HEK293 (cell line): ENCODE results near the gene LRRC8C.

Experiments
- CTCF ChIP-seq: fragments of 450-650 bp; formaldehyde crosslinking; IDR thresholded peaks from 2 replicates; pipeline ENCODE4 v1.5.1; 2016; ENCODE audit warnings: missing biosample characterization, missing genetic modification characterization
- REST ChIP-seq: fragments of 450-650 bp; formaldehyde crosslinking; IDR thresholded peaks from 2 replicates; pipeline ENCODE4 v1.5.1; 2016; ENCODE audit warnings: missing biosample characterization, missing genetic modification characterization
- SALL2 ChIP-seq: fragments of 450-650 bp; formaldehyde crosslinking; IDR thresholded peaks from 2 replicates; pipeline ENCODE4 v1.5.0; 2017; ENCODE audit warnings: missing biosample characterization, mild to moderate bottlenecking, missing genetic modification characterization, borderline replicate concordance
- ZBTB17 ChIP-seq: fragments of 450-650 bp; formaldehyde crosslinking; IDR thresholded peaks from 2 replicates; pipeline ENCODE4 v1.5.1; 2016; ENCODE audit warnings: missing biosample characterization, missing genetic modification characterization
- ZNF175 ChIP-seq: fragments of 450-650 bp; formaldehyde crosslinking; IDR thresholded peaks from 2 replicates; pipeline ENCODE4 v1.5.1; 2016; ENCODE audit warnings: missing biosample characterization, missing genetic modification characterization
- ZNF24 ChIP-seq: fragments of 450-650 bp; formaldehyde crosslinking; IDR thresholded peaks from 2 replicates; pipeline ENCODE4 v1.5.1; 2016; ENCODE audit warnings: missing biosample characterization, missing genetic modification characterization
- ZNF510 ChIP-seq: fragments of 450-650 bp; formaldehyde crosslinking; IDR thresholded peaks from 2 replicates; pipeline ENCODE4 v1.5.1; 2018; ENCODE audit warnings: mild to moderate bottlenecking, missing genetic modification characterization, missing biosample characterization; ENCODE audit not compliant: insufficient replicate concordance
- ZNF843 ChIP-seq: fragments of 450-650 bp; formaldehyde crosslinking; IDR thresholded peaks from 2 replicates; pipeline ENCODE4 v1.5.1; 2016; ENCODE audit warnings: missing biosample characterization, missing genetic modification characterization
- TF ChIP-seq, protein P1 (sequence below): fragments of 450-650 bp; formaldehyde crosslinking; conservative IDR thresholded peaks from 2 replicates; pipeline ENCODE4 v1.5.1; 2016; ENCODE audit warnings: low read depth, missing biosample characterization, missing genetic modification characterization
- TF ChIP-seq, protein P2 (sequence below): fragments of 450-650 bp; formaldehyde crosslinking; IDR thresholded peaks from 2 replicates; pipeline ENCODE4 v1.5.1; 2016; ENCODE audit warnings: missing biosample characterization, missing genetic modification characterization, low read depth
- TF ChIP-seq, protein P3 (sequence below): fragments of 450-650 bp; formaldehyde crosslinking; IDR thresholded peaks from 2 replicates; pipeline ENCODE4 v1.5.1; 2016; ENCODE audit warnings: missing biosample characterization, missing genetic modification characterization
- TF ChIP-seq, protein P4 (sequence below): fragments of 450-650 bp; formaldehyde crosslinking; IDR thresholded peaks from 2 replicates; pipeline ENCODE4 v1.5.1; 2017; ENCODE audit warnings: missing biosample characterization, missing genetic modification characterization
- TF ChIP-seq, protein P5 (sequence below): fragments of 450-650 bp; formaldehyde crosslinking; IDR thresholded peaks from 2 replicates; pipeline ENCODE4 v1.5.1; 2016; ENCODE audit warnings: missing biosample characterization, missing genetic modification characterization

DNA sequence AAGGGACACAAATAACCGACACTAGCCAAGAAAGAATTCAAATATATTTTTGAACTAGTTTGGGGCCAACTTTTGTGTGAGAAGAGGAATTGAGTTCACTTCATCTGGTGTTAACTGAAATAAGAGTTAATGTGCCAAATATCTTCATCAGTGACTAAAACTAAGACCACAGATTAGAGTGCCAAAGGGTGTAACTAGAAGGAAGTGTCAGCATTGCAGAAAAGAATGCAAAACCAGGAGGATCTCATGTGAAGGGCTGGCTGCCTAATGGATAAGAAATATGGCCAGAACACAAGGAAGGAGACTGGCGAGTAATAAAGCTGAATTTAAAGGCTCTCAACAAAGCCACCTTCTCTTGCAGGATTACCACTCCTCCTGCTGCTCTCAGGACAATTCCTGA, 126.1 kb downstream of the LRRC8C start:
- TF ChIP-seq SALL2 (tag by site-specific recombination) (no peak), ZNF843 (tag by site-specific recombination) (no peak), REST (tag by site-specific recombination) (no peak), CTCF (tag by site-specific recombination) (no peak), ZBTB17 (tag by site-specific recombination) (no peak), ZNF510 (tag by site-specific recombination) (no peak), ZNF175 (tag by site-specific recombination) (no peak), ZNF24 (tag by site-specific recombination) (no peak)
- TF ChIP-seq, protein P1, sequence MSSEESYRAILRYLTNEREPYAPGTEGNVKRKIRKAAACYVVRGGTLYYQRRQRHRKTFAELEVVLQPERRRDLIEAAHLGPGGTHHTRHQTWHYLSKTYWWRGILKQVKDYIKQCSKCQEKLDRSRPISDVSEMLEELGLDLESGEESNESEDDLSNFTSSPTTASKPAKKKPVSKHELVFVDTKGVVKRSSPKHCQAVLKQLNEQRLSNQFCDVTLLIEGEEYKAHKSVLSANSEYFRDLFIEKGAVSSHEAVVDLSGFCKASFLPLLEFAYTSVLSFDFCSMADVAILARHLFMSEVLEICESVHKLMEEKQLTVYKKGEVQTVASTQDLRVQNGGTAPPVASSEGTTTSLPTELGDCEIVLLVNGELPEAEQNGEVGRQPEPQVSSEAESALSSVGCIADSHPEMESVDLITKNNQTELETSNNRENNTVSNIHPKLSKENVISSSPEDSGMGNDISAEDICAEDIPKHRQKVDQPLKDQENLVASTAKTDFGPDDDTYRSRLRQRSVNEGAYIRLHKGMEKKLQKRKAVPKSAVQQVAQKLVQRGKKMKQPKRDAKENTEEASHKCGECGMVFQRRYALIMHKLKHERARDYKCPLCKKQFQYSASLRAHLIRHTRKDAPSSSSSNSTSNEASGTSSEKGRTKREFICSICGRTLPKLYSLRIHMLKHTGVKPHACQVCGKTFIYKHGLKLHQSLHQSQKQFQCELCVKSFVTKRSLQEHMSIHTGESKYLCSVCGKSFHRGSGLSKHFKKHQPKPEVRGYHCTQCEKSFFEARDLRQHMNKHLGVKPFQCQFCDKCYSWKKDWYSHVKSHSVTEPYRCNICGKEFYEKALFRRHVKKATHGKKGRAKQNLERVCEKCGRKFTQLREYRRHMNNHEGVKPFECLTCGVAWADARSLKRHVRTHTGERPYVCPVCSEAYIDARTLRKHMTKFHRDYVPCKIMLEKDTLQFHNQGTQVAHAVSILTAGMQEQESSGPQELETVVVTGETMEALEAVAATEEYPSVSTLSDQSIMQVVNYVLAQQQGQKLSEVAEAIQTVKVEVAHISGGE (tag by site-specific recombination): no peak
- TF ChIP-seq, protein P2, sequence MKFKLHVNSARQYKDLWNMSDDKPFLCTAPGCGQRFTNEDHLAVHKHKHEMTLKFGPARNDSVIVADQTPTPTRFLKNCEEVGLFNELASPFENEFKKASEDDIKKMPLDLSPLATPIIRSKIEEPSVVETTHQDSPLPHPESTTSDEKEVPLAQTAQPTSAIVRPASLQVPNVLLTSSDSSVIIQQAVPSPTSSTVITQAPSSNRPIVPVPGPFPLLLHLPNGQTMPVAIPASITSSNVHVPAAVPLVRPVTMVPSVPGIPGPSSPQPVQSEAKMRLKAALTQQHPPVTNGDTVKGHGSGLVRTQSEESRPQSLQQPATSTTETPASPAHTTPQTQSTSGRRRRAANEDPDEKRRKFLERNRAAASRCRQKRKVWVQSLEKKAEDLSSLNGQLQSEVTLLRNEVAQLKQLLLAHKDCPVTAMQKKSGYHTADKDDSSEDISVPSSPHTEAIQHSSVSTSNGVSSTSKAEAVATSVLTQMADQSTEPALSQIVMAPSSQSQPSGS (tag by site-specific recombination): no peak
- TF ChIP-seq, protein P3, sequence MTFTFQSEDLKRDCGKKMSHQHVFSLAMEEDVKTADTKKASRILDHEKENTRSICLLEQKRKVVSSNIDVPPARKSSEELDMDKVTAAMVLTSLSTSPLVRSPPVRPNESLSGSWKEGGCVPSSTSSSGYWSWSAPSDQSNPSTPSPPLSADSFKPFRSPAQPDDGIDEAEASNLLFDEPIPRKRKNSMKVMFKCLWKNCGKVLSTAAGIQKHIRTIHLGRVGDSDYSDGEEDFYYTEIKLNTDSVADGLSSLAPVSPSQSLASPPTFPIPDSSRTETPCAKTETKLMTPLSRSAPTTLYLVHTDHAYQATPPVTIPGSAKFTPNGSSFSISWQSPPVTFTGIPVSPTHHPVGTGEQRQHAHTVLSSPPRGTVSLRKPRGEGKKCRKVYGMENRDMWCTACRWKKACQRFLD (tag by site-specific recombination): no peak
- TF ChIP-seq, protein P4, sequence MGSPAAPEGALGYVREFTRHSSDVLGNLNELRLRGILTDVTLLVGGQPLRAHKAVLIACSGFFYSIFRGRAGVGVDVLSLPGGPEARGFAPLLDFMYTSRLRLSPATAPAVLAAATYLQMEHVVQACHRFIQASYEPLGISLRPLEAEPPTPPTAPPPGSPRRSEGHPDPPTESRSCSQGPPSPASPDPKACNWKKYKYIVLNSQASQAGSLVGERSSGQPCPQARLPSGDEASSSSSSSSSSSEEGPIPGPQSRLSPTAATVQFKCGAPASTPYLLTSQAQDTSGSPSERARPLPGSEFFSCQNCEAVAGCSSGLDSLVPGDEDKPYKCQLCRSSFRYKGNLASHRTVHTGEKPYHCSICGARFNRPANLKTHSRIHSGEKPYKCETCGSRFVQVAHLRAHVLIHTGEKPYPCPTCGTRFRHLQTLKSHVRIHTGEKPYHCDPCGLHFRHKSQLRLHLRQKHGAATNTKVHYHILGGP (tag by site-specific recombination): no peak
- TF ChIP-seq, protein P5, sequence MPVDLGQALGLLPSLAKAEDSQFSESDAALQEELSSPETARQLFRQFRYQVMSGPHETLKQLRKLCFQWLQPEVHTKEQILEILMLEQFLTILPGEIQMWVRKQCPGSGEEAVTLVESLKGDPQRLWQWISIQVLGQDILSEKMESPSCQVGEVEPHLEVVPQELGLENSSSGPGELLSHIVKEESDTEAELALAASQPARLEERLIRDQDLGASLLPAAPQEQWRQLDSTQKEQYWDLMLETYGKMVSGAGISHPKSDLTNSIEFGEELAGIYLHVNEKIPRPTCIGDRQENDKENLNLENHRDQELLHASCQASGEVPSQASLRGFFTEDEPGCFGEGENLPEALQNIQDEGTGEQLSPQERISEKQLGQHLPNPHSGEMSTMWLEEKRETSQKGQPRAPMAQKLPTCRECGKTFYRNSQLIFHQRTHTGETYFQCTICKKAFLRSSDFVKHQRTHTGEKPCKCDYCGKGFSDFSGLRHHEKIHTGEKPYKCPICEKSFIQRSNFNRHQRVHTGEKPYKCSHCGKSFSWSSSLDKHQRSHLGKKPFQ (tag by site-specific recombination): no peak
